ENCODE data around the gene DGCR8. TPM values are rescaled to one million over a fixed set of nuclear protein-coding genes. Genes with fewer than 3 reads are reported as not detected.

Gene DGCR8
- total RNA-seq, 5 donors from 2014 or later (not counting 1 experiment from before 2014, with no cell fraction given), result 38.4 to 48.1 (median 45.1) TPM

- ATAC-seq (replicated peaks in 1 of 4), result peak in 2 of 4 experiments; percentile 2 to 6
- Histone ChIP-seq H3K9me3 (no peaks in the 10 kb centered on the region), H3K27ac (ENCODE audit: low read length) (no peak overlapping the region), H3K36me3 (ENCODE audit: control insufficient read depth in 2 of 2, extremely low read depth in 1 of 2, insufficient read depth in 1 of 2, low read length in 1 of 2) (peaks cover 3 to 5% of the 10 kb centered on the region in 2 donors), H3K4me3 (ENCODE audit: control insufficient read depth in 1 of 2, extremely low read depth in 1 of 2, low read length in 1 of 2) (peak overlapping the region; percentile 61 to 64), H3K27me3 (replicated peaks in 1 of 2; ENCODE audit: control insufficient read depth in 2 of 2, extremely low read depth in 1 of 2, insufficient read depth in 2 of 2, low read length in 1 of 2) (no peaks in the 10 kb centered on the region), H3K4me1 (ENCODE audit: control insufficient read depth in 1 of 2, extremely low read depth in 1 of 2, insufficient read depth in 2 of 2, low read length in 2 of 2) (peaks cover 9 to 66% of the 10 kb centered on the region in 2 experiments)
- no peak overlapping the region for H3K27ac Mint-ChIP-seq
- WGBS (ENCODE audit: insufficient coverage), result under 1% methylated on average over 72 of the region's 72 CpGs
- H3K4me3 Mint-ChIP-seq, result peak overlapping the region; percentile 72 to 77 (median 74)
- H3K9me3 Mint-ChIP-seq, result no peaks in the 10 kb centered on the region
- H3K27me3 Mint-ChIP-seq, result no peaks in the 10 kb centered on the region
- peak in 7 of 35 experiments; percentile 12 to 27 (median 20) for DNase-seq
- peaks cover 4% of the 10 kb centered on the region for H3K36me3 Mint-ChIP-seq
- POLR2A ChIA-PET, result no interaction called here
- H3K4me1 Mint-ChIP-seq, result peaks cover 24 to 45% (median 42%) of the 10 kb centered on the region in 3 donors
- CTCF ChIA-PET, result no interaction called here
Measured at GRCh38 chr22:20131859-20132685, 52.0 kb downstream of the DGCR8 start.

GRCh38 chr22:20132686-20133246 lies 52.7 kb downstream of the DGCR8 start:
- no peaks in the 10 kb centered on the region for H3K27me3 ChIP-seq (replicated peaks in 1 of 2; ENCODE audit: control insufficient read depth in 2 of 2, extremely low read depth in 1 of 2, insufficient read depth in 2 of 2, low read length in 1 of 2)
- CTCF ChIA-PET, result no interaction called here

GRCh38 chr22:20133930-20134549 lies 54.0 kb downstream of the DGCR8 start:
- no peaks in the 10 kb centered on the region for H3K9me3 ChIP-seq
- H3K27me3 ChIP-seq (replicated peaks in 1 of 2; ENCODE audit: control insufficient read depth in 2 of 2, extremely low read depth in 1 of 2, insufficient read depth in 2 of 2, low read length in 1 of 2), result no peaks in the 10 kb centered on the region
- peak overlapping the region in 1 of 2 donors; percentile 77 for H3K27ac Mint-ChIP-seq
- peak overlapping the region; percentile 72 to 77 (median 74) for H3K4me3 Mint-ChIP-seq
- ATAC-seq (replicated peaks in 1 of 4), result no peak
- H3K4me1 Mint-ChIP-seq, result peaks cover 30 to 54% (median 49%) of the 10 kb centered on the region in 3 donors
- no peak for DNase-seq
- no peaks in the 10 kb centered on the region for H3K9me3 Mint-ChIP-seq
- ChIA-PET POLR2A (no interaction called here), CTCF (no interaction called here)
- no peaks in the 10 kb centered on the region for H3K27me3 Mint-ChIP-seq
- no peak overlapping the region for H3K27ac ChIP-seq (ENCODE audit: low read length)
- peaks cover 9 to 75% of the 10 kb centered on the region in 2 experiments for H3K4me1 ChIP-seq (ENCODE audit: control insufficient read depth in 1 of 2, extremely low read depth in 1 of 2, insufficient read depth in 2 of 2, low read length in 2 of 2)
- WGBS (ENCODE audit: insufficient coverage), result 92% methylated on average over 12 of the region's 12 CpGs
- H3K36me3 Mint-ChIP-seq, result no peaks in the 10 kb centered on the region
- no peak overlapping the region for H3K4me3 ChIP-seq (ENCODE audit: control insufficient read depth in 1 of 2, extremely low read depth in 1 of 2, low read length in 1 of 2)
- no peaks in the 10 kb centered on the region for H3K36me3 ChIP-seq (ENCODE audit: control insufficient read depth in 2 of 2, extremely low read depth in 1 of 2, insufficient read depth in 1 of 2, low read length in 1 of 2)

More at GRCh38 chr22:20132686-20133246, 52.7 kb downstream of the DGCR8 start:
- H3K27me3 Mint-ChIP-seq, result no peaks in the 10 kb centered on the region
- no peaks in the 10 kb centered on the region for H3K36me3 Mint-ChIP-seq
- peak overlapping the region; percentile 72 to 77 (median 74) for H3K4me3 Mint-ChIP-seq
- peak overlapping the region in 1 of 2 donors; percentile 61 for H3K27ac Mint-ChIP-seq
- peak overlapping the region; percentile 61 to 64 for H3K4me3 ChIP-seq (ENCODE audit: control insufficient read depth in 1 of 2, extremely low read depth in 1 of 2, low read length in 1 of 2)
- H3K36me3 ChIP-seq (ENCODE audit: control insufficient read depth in 2 of 2, extremely low read depth in 1 of 2, insufficient read depth in 1 of 2, low read length in 1 of 2), result no peaks in the 10 kb centered on the region
- H3K27ac ChIP-seq (ENCODE audit: low read length), result no peak overlapping the region
- peaks cover 9 to 72% of the 10 kb centered on the region in 2 experiments for H3K4me1 ChIP-seq (ENCODE audit: control insufficient read depth in 1 of 2, extremely low read depth in 1 of 2, insufficient read depth in 2 of 2, low read length in 2 of 2)
- ATAC-seq (replicated peaks in 1 of 4) (no peak), DNase-seq (no peak)
- WGBS (ENCODE audit: insufficient coverage), result 87% methylated on average over 13 of the region's 16 CpGs
- peaks cover 29 to 48% (median 47%) of the 10 kb centered on the region in 3 donors for H3K4me1 Mint-ChIP-seq
- no peaks in the 10 kb centered on the region for H3K9me3 ChIP-seq
- no peaks in the 10 kb centered on the region for H3K9me3 Mint-ChIP-seq
- POLR2A ChIA-PET, result no interaction called here

GRCh38 chr22:20135265-20135664 lies 55.2 kb downstream of the DGCR8 start:
- H3K36me3 Mint-ChIP-seq, result no peaks in the 10 kb centered on the region
- H3K9me3 Mint-ChIP-seq, result no peaks in the 10 kb centered on the region
- no peaks in the 10 kb centered on the region for H3K27me3 Mint-ChIP-seq
- WGBS (ENCODE audit: insufficient coverage), result 76% methylated on average over 4 of the region's 4 CpGs
- Histone ChIP-seq H3K9me3 (no peaks in the 10 kb centered on the region), H3K27ac (ENCODE audit: low read length) (no peak overlapping the region), H3K36me3 (ENCODE audit: control insufficient read depth in 2 of 2, extremely low read depth in 1 of 2, insufficient read depth in 1 of 2, low read length in 1 of 2) (peaks cover 0 to 7% of the 10 kb centered on the region in 2 donors), H3K4me1 (ENCODE audit: control insufficient read depth in 1 of 2, extremely low read depth in 1 of 2, insufficient read depth in 2 of 2, low read length in 2 of 2) (peaks cover 6 to 65% of the 10 kb centered on the region in 2 experiments), H3K4me3 (ENCODE audit: control insufficient read depth in 1 of 2, extremely low read depth in 1 of 2, low read length in 1 of 2) (no peak overlapping the region), H3K27me3 (replicated peaks in 1 of 2; ENCODE audit: control insufficient read depth in 2 of 2, extremely low read depth in 1 of 2, insufficient read depth in 2 of 2, low read length in 1 of 2) (no peaks in the 10 kb centered on the region)
- peak overlapping the region in 1 of 3 donors; percentile 24 for H3K4me3 Mint-ChIP-seq
- DNase-seq, result no peak
- peaks cover 30 to 47% (median 41%) of the 10 kb centered on the region in 3 donors for H3K4me1 Mint-ChIP-seq
- CTCF ChIA-PET, result no interaction called here
- ATAC-seq (replicated peaks in 1 of 4), result no peak
- POLR2A ChIA-PET, result no interaction called here
- no peak overlapping the region for H3K27ac Mint-ChIP-seq

- no peak overlapping the region for H3K4me3 Mint-ChIP-seq
- CTCF ChIA-PET, result no interaction called here
- no peaks in the 10 kb centered on the region for H3K9me3 Mint-ChIP-seq
- H3K4me1 ChIP-seq (ENCODE audit: control insufficient read depth in 1 of 2, extremely low read depth in 1 of 2, insufficient read depth in 2 of 2, low read length in 2 of 2), result peaks cover 4 to 58% of the 10 kb centered on the region in 2 experiments
- no peak overlapping the region for H3K4me3 ChIP-seq (ENCODE audit: control insufficient read depth in 1 of 2, extremely low read depth in 1 of 2, low read length in 1 of 2)
- no peaks in the 10 kb centered on the region for H3K9me3 ChIP-seq
- no peak overlapping the region for H3K27ac Mint-ChIP-seq
- WGBS (ENCODE audit: insufficient coverage), result 91% methylated on average over 12 of the region's 25 CpGs
- H3K36me3 ChIP-seq (ENCODE audit: control insufficient read depth in 2 of 2, extremely low read depth in 1 of 2, insufficient read depth in 1 of 2, low read length in 1 of 2), result peaks cover 0 to 9% of the 10 kb centered on the region in 2 donors
- DNase-seq, result no peak
- H3K27me3 ChIP-seq (replicated peaks in 1 of 2; ENCODE audit: control insufficient read depth in 2 of 2, extremely low read depth in 1 of 2, insufficient read depth in 2 of 2, low read length in 1 of 2), result no peaks in the 10 kb centered on the region
- no peaks in the 10 kb centered on the region for H3K36me3 Mint-ChIP-seq
- no peaks in the 10 kb centered on the region for H3K27me3 Mint-ChIP-seq
- peaks cover 30 to 46% (median 41%) of the 10 kb centered on the region in 3 donors for H3K4me1 Mint-ChIP-seq
- POLR2A ChIA-PET, result no interaction called here
- ATAC-seq (replicated peaks in 1 of 4), result no peak
- H3K27ac ChIP-seq (ENCODE audit: low read length), result no peak overlapping the region
Measured at GRCh38 chr22:20135806-20136602, 56.0 kb downstream of the DGCR8 start.

- POLR2A ChIA-PET, result no interaction called here
- CTCF ChIA-PET, result no interaction called here
- Histone ChIP-seq H3K27ac (ENCODE audit: low read length) (no peak overlapping the region), H3K27me3 (replicated peaks in 1 of 2; ENCODE audit: control insufficient read depth in 2 of 2, extremely low read depth in 1 of 2, insufficient read depth in 2 of 2, low read length in 1 of 2) (no peaks in the 10 kb centered on the region), H3K4me3 (ENCODE audit: control insufficient read depth in 1 of 2, extremely low read depth in 1 of 2, low read length in 1 of 2) (no peak overlapping the region), H3K4me1 (ENCODE audit: control insufficient read depth in 1 of 2, extremely low read depth in 1 of 2, insufficient read depth in 2 of 2, low read length in 2 of 2) (peaks cover 4 to 58% of the 10 kb centered on the region in 2 experiments), H3K36me3 (ENCODE audit: control insufficient read depth in 2 of 2, extremely low read depth in 1 of 2, insufficient read depth in 1 of 2, low read length in 1 of 2) (peaks cover 1 to 9% of the 10 kb centered on the region in 2 donors), H3K9me3 (no peaks in the 10 kb centered on the region)
- Mint-ChIP-seq H3K4me1 (peaks cover 30 to 46% (median 41%) of the 10 kb centered on the region in 3 donors), H3K36me3 (no peaks in the 10 kb centered on the region), H3K27ac (no peak overlapping the region), H3K4me3 (no peak overlapping the region), H3K27me3 (no peaks in the 10 kb centered on the region), H3K9me3 (no peaks in the 10 kb centered on the region)
- DNase-seq (no peak), ATAC-seq (replicated peaks in 1 of 4) (no peak)
- WGBS (ENCODE audit: insufficient coverage), result 92% methylated on average over 5 of the region's 5 CpGs
Measured at GRCh38 chr22:20136603-20136873, 56.5 kb downstream of the DGCR8 start.
